Inferior parietal cortex (tissue), 1 donor: ENCODE measurements around the gene CYS1.
"Not testable (repeated sequence)": the region's sequence is repeated elsewhere in the genome, so short reads cannot be mapped to it uniquely, and the experiment has no call there.

Experiments
- DNase-seq: peaks from one replicate; pipeline ENCODE4 v3.0.0-alpha.2; 2016; ENCODE audit errors: extremely low spot score

The CYS1 gene

DNA sequence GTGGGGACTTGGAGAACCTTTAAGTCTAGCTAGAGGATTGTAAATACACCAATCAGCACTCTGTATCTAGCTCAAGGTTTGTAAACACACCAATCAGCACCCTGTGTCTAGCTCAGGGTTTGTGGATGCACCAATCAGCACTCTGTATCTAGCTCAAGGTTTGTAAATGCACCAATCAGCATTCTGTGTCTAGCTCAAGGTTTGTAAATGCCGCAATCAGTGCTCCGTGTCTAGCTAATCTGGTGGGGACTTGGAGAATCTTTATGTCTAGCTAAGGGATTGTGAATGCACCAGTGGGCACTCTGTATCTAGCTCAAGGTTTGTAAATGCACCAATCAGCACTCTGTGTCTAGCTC is 11.7 kb upstream of the CYS1 start:
- not testable (repeated sequence) for DNase-seq

DNA sequence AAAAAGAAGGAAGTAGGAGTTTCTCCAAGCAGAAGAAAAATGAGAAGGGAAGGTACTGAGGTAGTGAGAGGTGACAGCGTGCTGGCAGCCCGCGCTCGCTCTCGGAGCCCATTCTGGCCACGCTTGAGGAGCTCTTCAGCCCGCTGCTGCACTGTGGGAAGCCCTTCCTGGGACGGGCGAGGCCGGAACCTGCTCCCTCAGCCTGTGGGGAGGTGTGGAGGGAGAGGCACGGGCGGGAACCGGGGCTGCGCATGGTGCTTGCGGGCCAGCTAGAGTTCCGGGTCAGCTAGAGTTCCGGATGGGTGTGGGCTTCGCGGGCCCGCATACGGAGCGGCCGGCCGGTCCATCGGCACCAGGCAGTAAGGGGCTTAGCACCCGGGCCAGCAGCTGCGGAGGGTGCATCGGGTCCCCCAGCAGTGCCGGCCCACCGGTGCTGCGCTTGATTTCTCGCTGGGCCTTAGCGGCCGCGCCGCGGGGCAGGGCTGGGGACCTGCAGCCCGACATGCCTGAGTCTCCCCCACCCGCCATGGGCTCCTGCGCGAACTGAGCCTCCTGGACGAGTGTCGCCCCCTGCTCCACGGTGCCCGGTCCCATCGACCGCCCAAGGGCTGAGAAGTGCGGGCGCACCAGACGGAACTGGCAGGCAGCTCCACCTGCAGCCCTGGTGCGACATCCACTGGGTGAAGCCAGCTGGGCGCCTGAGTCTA is 11.1 kb upstream of the CYS1 start:
- no peak for DNase-seq

DNA sequence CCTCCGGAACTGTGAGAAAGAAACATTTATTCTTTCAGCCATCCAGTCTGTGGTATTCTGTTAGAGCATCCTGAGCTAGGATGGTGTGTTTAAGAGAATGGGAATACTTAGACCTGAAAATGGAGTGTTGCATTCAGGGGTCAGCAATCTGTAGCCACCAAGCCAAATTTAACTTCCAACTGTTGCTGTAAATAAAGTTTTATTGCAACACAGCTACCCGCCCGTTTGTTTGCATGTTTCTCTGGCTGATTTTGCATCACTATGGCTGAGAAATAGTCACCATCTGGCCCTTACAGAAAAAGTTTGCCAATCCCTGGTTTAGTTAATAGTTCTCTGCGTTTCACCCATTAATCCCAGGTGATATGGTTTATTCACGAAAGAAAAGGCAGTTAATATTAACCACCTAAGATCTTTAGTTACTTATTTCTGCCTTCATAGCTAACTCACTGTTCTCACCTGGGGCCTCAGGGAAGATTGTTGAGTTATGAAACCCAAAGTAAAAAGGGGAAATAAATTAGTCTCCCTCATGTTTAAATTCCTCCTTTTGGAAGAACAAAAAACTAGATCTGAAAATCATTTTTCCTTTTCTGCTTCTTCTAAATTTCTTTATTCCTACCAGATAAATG is 9.5 kb upstream of the CYS1 start:
- no peak for DNase-seq

DNA sequence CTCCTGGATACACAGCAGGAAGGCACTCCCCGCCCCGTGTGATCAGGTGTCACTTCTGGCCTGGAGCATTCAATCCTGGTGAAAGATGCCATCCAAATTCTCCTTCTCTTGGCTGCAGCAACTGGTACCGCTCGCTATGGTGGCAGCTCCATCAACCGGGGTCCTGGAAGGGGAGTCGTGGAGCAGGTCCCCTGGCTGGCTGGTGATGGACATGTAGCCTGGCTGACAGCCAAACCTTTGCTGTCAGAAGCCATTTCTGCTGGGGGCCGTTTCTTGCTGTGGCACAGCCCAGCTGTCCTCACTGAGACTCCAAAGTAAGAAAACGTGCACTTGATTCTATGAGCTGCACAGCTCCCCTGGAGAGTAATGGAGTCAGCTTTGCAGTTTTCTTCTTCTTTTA is 7.1 kb upstream of the CYS1 start:
- no peak for DNase-seq

DNA sequence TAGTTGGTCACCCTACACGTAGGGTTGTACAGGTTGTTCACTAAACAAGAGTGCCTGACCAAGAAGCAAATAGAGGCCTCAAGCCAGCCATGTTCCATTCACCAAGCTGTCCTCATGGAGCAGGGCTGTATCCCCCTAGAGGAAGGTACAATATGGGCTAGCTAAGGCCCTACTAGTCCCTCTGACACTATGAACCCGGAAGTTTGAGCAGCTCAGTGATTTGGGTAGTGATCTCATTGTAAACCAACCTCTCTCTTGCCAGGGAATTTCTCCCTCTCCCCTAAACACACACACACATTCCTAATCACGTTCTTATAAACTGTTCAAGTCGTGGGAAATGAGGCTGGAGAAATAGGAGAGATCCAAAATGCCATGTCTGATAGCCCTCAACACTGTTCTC is 6.7 kb upstream of the CYS1 start:
- DNase-seq, result no peak

DNA sequence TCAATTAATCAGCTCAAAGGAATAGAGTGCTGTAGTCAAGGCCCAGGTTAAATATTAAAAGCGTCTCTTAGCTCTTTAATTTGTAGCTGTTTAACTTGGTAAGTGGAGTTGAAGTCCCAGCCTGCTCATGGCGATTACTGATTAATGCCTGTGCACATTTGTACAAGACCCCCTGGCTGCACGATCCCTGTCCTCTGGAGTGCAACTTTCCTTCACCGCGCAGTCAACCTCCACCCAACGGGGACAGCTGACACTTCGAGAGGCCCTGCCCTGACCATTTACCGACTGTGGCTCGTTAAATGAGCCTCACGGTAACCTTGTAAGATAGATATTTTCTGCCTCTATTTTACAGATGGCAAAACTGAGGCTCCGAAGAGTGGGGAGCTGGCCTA is 5.5 kb upstream of the CYS1 start:
- DNase-seq, result no peak

DNA sequence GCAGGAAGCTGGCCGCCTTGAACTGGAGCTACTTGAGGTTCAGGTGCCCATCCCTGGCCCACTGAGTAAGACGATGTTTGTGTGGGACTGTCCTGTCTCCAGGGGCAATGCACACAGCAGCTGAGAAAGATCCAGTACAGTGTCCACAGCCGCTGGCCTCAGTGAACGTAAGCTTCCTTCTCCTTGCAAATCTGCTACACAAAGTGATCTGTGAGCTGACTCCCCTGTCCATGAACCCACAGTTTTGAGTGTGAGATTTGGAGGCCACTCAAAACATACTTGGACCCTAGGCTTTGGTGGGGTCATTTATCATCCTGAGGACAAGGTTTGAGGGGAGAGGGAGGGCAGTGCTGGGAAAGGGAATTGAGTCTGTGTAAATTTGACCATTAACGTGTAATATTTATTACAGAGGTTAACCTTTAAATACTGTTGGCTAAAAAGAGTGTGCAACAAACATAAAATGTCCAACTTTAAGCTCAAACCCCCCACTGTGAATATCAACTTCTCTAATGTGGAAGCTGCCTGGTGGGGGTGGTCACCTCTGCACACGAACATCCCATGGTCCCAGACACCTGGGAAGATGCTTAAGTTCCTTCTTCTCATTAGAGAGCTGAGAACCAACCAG is 4.9 kb upstream of the CYS1 start:
- no peak for DNase-seq

DNA sequence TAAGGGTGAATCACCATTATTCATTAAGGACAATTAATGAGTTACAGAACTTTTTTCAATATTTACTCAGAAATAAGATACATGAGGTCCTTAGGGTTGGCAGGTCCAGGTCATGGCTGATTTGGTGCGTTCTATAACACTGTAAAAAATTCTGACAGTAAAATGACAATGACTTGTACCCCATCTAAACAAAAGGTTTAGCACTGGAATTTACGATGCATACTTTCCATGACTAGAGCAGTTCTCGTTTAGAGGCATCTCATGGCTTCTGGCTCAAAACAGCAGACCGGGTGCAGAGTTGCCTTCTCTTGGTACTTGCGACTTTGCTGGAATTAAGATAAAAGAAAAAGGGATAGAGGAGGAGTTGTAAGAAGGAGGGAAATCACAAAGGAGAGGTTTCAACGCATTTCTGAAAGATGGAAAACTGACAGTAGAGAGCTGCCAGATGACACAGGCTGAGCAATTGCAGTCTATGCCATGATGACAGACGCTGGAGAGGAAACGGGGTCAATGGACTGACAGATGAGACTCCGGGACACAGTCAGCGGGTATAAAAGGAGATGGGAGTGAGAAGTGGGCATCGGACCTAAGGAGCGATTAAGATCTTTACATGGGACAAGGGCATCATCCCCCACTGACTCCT is 4.1 kb upstream of the CYS1 start:
- no peak for DNase-seq

DNA sequence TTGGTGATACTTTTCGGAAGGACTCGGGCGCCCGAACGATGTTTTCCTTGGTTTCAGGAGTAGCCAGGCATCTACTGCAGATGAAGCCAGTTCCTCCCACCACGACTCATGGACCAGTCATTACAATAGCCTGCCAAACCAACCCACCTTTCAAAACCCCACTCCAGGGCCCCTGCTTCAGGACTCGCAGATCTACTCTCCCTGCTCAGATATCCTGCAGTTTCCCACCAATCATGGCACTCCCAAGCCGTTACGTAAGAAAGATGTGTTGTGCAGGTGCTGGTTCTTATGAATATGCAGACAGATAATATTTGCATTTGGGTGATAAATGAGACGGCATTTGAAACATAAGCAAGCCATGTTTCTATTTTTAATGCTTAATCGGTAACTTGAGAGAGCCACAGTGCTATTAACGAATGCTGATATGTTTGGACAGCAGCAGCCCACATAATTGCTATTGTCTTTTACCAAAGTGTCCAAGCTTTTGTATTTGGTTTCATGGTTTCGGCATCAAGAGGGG is 3.5 kb upstream of the CYS1 start:
- no peak for DNase-seq

DNA sequence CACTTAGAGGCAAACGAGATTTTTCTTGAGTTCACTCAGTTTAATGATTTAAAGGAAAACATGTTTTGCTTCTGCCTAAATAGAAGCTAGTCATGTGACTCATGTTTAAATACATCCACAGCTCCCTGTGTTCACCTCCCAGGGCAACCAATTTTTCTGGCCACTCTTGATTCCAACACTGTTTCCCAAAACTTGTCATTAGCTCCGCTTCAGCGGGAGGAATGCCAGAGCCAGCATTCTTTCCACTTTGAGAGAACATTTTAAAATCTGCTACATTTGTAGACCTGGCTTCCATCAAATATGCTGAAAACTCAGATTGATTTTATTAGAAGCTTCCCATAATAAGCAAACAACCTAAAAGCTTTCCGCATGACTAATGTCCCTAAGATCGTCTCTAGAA is 2.8 kb upstream of the CYS1 start:
- DNase-seq, result no peak

DNA sequence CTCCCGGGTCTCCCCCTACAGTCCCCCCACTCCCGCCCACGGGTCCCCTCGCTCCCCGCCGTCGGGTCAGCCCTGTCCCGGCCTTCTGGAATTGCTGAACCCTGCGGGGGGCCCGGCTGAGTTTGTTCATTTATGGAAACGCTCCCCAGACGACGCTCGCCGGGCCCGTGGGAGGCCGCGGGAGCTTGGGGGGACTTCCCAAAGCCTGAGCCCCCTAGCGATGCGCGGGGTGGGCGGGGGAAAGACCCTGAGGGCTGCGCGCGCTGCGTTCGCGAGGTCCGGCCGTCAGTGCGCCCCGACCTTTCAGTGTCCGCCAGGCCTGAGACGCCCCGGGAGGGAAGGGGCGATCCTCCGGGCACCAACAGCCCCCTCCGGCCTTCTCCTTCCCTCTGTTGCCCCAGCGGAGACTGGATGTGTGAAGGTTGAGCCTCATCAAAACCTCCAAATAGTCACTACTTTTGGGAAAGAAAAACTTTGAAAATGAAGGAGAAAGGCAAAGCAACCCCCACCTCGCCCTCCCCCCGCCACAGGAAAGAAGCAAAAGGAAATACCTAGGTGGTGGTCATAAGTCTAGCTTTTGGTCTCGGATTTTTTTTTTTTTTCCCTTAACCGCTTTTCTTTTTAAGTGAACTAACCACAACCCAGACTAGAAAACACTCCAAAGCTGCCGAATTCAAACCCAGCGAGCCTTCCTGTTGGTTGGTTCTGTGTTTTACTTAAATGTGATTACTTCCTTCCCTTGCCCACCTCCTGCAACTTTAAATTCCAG is 509 bp upstream of the CYS1 start:
- no peak for DNase-seq

DNA sequence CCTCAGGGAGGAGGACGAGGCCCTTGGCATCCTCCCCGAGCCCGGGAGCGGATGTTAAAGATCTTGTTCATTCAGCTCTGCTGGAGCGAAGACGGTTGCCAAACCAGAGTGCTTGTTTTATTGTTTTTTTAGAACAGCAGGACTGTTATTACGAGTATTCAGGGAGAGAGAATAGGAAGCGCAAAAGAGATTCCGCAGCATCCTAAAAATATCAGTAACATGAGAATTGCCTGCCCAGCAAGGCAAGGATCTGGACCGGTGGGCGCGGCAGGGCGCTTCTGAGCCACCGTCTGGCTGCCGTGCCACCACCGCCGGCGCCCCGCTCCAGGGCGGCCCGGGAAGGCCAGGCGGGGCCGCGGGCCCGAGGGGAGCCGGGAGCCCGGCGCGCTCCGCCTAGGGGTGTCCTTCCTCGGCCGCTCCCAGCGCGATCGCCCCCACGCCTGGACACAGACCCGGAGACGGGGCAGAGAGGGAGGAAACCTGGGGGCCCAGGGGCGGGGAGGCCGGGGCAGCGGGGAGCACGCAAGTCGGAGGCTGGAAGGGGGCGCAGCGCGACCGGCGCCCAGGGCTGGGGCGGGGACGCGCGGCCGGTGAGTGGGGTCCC is 843 bp downstream of the CYS1 start:
- peak; percentile 60 for DNase-seq

DNA sequence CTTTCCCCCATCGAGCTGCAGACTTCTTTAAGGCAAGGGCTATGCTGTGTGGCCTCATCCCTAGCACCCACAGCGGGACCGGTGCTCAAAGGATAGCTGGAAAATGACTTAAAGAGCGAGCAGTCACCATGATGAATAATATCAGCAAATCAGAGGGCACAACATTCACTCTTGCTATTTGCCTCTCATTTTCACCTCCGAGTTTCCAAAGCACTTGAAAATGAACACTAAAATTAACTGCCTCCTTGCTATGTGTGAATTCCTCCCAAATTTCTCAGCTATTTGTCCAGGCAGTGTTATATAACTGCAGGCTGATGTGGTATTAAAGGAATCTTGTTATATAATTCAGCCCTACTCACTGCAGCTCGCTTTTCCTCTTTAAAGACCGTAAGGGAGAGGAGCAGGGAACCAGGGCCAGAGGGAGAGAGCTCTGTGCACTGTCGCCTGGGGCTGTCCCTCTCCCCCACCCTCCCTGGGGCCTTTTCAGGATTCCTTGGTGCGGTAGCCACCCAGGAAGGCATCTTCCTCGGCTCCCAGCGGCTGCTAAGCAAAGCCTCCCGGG is 1.4 kb downstream of the CYS1 start:
- peak; percentile 61 for DNase-seq

DNA sequence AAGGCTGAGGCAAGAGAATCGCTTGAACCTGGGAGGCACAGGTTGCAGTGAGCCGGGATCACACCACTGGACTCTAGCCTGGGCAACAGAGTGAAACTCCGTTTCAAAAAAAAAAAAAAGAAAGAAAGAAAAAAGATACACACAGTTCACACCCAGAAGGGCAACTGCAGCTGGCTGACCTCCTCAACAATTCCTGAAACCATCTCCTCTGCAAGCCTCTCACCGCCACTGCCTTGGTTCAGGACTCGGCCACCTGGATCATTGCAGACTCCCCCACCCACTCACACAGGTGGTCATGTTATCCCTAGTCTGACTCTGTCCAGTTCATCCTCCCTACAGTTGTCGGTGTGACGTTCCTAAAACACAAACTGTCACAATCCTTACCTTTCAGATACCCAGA is 2.2 kb downstream of the CYS1 start:
- DNase-seq, result no peak

DNA sequence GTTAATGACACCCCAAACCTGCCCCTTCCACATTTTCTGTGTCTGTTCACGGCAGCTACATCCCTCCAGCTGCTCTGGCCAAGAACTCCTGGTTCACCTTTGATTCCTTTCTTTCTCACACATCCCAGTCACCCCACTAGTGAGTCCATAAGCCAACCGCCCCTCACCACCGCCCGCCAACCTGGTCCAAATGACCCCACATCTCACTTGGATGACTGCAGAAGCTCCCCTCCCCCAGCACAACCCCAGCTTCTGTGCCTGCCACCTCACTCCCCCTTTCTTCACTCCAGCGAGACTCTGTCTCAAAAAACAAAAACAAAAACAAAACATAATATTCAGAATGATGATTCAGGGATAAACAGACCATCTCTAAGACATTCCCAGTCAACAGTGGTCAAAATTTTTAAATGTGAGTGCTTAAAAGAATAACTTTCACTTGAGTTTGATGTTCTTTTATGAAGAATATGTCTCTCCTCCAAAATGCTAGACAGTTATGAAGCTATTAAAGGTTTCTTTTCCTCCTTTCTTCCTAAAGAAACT is 3.2 kb downstream of the CYS1 start:
- DNase-seq, result no peak

DNA sequence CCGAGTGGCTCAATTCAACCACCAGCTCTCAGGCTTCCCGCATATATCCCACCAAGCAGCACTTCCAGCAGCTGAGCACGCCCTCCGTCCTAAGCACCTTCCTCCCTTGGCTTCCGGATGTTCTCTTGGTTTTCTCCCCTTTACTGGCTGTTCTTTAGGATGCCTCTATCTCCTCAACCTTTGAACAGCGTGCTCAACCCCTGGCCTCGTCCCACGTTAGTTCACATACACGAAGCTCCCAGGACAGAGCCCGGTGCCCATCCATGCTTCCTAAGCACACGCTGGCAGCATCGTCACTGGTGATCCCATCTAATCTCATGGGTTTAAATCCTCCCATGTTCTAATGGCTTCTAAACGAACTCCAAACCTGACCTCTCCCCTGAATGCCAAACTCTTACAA is 3.7 kb downstream of the CYS1 start:
- no peak for DNase-seq

DNA sequence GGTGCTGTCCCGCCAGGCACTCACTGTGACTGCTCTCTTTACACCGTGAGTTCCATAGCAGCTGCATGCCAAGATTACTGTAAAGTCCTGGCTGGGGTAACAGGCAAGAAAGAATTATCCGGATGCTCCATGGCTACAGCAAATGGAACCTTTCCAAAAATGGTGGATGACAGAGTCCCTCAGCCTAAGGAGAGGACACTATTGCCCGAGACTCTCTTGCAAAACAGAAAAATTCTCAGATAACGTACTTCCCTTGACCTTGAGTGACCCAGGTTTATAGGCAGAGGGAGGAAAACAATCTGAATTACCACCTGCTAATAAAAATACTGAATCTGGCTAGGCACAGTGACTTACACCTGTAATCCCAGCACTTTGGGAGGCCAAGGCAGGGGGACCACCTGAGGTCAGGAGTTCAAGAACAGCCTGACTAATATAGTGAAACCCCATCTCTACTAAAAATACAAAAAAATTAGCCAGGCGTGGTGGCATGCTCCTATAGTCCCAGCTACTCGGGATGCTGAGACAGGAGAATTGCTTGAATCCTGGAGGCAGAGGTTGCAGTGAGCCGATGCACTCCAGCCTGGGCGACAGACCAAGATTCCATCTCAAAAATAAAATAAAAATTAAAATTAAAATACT is 4.5 kb downstream of the CYS1 start:
- DNase-seq, result no peak

DNA sequence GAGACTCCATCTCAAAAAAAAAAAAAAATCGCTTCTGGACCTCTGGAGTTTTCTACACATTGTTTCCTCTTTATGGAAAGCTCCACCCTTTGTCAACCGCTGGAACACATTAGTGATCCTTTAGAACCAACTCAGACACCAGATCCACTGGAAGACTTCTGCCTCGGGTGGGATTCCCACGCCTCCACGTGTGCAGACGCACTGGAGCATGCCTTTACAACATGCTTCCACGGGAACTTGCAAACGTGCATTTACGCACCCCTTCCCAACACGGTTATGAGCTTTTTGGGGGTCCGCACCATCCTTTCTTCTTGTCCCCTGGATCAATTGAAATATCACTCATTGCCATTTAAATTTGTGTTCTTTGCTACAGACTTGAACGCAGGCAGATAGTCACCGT is 5.1 kb downstream of the CYS1 start:
- DNase-seq, result no peak

DNA sequence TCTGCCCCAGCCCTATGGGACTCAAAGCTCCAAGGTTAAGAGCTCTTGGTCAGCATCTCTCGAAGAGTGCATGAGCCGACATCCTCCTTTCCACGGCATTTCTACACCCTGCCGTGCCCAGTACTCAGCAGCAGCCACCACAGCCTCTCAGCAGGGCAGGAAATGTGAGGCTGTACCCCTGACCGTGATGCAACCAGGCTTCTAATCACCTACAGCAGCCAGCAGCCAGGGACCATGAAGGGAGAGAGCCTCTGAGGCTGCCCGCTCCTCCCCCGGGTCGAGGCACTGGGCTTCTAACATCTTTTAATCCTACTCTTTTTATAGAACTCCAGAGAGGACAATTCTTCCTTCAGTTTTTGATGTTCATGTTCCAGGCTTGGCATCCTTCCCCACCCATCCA is 6.5 kb downstream of the CYS1 start:
- no peak for DNase-seq

DNA sequence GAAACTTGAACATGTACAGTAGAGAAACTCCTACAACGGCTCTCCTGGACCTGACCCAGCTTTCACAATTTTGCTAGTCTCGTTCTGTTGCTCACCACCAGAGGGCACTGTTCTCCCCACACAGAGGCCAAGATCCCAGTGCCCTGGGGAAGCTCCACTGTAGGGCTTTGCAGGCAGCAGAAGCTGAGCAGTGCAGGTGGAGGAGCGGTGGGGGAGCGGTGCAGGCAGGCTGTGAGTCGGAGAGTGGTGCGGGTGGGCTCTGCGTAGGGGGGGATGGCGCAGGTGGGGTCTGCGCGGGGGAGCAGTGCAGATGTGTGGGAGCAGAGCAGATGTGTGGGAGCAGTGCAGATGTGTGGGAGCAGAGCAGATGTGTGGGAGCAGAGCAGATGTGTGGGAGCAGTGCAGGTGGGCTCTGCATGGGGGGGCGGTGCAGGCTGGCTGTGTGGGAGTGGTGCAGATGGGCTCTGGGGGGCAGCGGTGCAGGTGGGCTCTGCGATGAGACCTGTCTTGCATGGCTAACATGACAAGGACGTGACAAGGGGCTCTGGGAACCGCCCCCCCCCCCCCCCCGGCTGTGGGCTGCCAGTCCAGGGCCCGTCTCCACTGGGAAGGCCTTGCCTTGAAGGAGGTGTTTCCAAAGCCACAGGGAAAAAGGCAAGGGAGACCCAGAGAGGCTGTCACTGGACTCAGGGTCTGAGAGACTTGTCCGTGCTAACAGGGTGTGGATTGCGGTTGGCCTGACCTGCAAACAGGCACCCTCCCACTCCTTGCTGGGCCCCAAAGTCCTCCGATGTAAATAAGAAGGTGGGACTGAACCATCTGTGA is 7.3 kb downstream of the CYS1 start:
- peak; percentile 88 for DNase-seq
